GM12865 (cell line): ENCODE results near the gene RAPGEF1.

Experiments used
- DNase-seq: peaks from one replicate; pipeline ENCODE4 v3.0.0; 2010; ENCODE audit warnings: low read depth
- H3K4me3 ChIP-seq: 2 replicates; pipeline ENCODE4 v1.5.1; 2011; ENCODE audit warnings: mild to moderate bottlenecking, low read depth, low read length, control low read depth
- CTCF ChIP-seq: IDR thresholded peaks from 2 replicates; pipeline ENCODE4 v1.5.1; 2011; ENCODE audit warnings: low read length, control low read depth, low read depth, inconsistent platforms; ENCODE audit not compliant: insufficient read depth; ENCODE audit errors: missing control alignments

RAPGEF1 gene

GRCh38 chr9:131645078-131645776, 94.6 kb downstream of the RAPGEF1 start:
- no peak overlapping the region for H3K4me3 ChIP-seq
- TF ChIP-seq CTCF, result no peak
- DNase-seq, result peak; percentile 56

GRCh38 chr9:131642496-131643083, 97.3 kb downstream of the RAPGEF1 start:
- no peak for TF ChIP-seq CTCF
- no peak overlapping the region for H3K4me3 ChIP-seq
- peak; percentile 81 for DNase-seq

- TF ChIP-seq CTCF, result no peak
- no peak overlapping the region for H3K4me3 ChIP-seq
- DNase-seq, result no peak
These were observed 98.0 kb downstream of the RAPGEF1 start for GRCh38 chr9:131641618-131642495.

GRCh38 chr9:131640438-131641137, 99.3 kb downstream of the RAPGEF1 start:
- no peak overlapping the region for H3K4me3 ChIP-seq
- DNase-seq, result no peak
- TF ChIP-seq CTCF, result no peak

GRCh38 chr9:131639769-131640437, 100.0 kb downstream of the RAPGEF1 start:
- no peak for DNase-seq
- H3K4me3 ChIP-seq, result no peak overlapping the region
- TF ChIP-seq CTCF, result no peak

- no peak for DNase-seq
- no peak for TF ChIP-seq CTCF
- no peak overlapping the region for H3K4me3 ChIP-seq
These were observed 103.3 kb downstream of the RAPGEF1 start for GRCh38 chr9:131636593-131636992.
